ENCODE data around the gene DKK2.
"Not testable (repeated sequence)": the region's sequence is repeated elsewhere in the genome, so short reads cannot be mapped to it uniquely, and the experiment has no call there.

DKK2 gene

GRCh38 chr4:106929248-106929647 is 106.9 kb downstream of the DKK2 start:
- no peak for DNase-seq
- Histone ChIP-seq H3K27ac (no peak overlapping the region), H3K4me3 (ENCODE audit: low read depth, low read length) (no peak overlapping the region), H3K36me3 (no peaks in the 10 kb centered on the region), H3K27me3 (ENCODE audit: insufficient read depth, low read depth, severe bottlenecking) (no peaks in the 10 kb centered on the region), H3K9me3 (ENCODE audit: severe bottlenecking) (no peaks in the 10 kb centered on the region)
- TF ChIP-seq, protein P1, sequence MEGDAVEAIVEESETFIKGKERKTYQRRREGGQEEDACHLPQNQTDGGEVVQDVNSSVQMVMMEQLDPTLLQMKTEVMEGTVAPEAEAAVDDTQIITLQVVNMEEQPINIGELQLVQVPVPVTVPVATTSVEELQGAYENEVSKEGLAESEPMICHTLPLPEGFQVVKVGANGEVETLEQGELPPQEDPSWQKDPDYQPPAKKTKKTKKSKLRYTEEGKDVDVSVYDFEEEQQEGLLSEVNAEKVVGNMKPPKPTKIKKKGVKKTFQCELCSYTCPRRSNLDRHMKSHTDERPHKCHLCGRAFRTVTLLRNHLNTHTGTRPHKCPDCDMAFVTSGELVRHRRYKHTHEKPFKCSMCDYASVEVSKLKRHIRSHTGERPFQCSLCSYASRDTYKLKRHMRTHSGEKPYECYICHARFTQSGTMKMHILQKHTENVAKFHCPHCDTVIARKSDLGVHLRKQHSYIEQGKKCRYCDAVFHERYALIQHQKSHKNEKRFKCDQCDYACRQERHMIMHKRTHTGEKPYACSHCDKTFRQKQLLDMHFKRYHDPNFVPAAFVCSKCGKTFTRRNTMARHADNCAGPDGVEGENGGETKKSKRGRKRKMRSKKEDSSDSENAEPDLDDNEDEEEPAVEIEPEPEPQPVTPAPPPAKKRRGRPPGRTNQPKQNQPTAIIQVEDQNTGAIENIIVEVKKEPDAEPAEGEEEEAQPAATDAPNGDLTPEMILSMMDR (IDR thresholded peaks at IDR 0.05; ENCODE audit: low read depth, low read length): no peak

- DNase-seq: no peak
- no peaks in the 10 kb centered on the region for H3K36me3 ChIP-seq
- TF ChIP-seq, protein P1 (IDR thresholded peaks at IDR 0.05; ENCODE audit: low read depth, low read length): no peak
- no peaks in the 10 kb centered on the region for H3K9me3 ChIP-seq (ENCODE audit: severe bottlenecking)
- H3K27ac ChIP-seq: no peak overlapping the region
- no peaks in the 10 kb centered on the region for H3K27me3 ChIP-seq (ENCODE audit: insufficient read depth, low read depth, severe bottlenecking)
- H3K4me3 ChIP-seq (ENCODE audit: low read depth, low read length): no peak overlapping the region
Measured at GRCh38 chr4:106914223-106914622, 121.9 kb downstream of the DKK2 start.

GRCh38 chr4:106909486-106910188 is 126.5 kb downstream of the DKK2 start:
- Histone ChIP-seq H3K27ac (no peak overlapping the region), H3K27me3 (ENCODE audit: insufficient read depth, low read depth, severe bottlenecking) (no peaks in the 10 kb centered on the region), H3K4me3 (ENCODE audit: low read depth, low read length) (no peak overlapping the region), H3K36me3 (no peaks in the 10 kb centered on the region), H3K9me3 (ENCODE audit: severe bottlenecking) (no peaks in the 10 kb centered on the region)
- TF ChIP-seq, protein P1 (IDR thresholded peaks at IDR 0.05; ENCODE audit: low read depth, low read length): no peak
- no peak for DNase-seq

DNA sequence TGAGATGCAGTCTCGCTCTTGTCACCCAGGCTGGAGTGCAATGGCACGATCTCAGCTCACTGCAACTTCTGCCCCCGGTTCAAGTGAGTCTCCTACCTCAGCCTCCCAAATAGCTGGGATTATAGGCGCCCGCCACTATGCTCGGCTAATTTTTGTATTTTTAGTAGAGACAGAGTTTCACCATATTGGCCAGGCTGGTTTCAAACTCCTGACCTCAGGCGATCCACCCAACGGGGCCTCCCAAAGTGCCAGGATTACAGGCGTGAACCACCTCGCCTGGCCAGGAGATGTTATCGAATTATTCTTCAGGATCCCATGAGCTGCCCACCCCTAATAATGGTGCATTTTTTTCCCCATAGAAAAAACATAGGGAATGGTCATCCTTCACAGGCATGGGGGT is 128.1 kb downstream of the DKK2 start:
- H3K9me3 ChIP-seq (ENCODE audit: severe bottlenecking); DNase-seq; H3K36me3 ChIP-seq; H3K27ac ChIP-seq; H3K4me3 ChIP-seq (ENCODE audit: low read depth, low read length); H3K27me3 ChIP-seq (ENCODE audit: insufficient read depth, low read depth, severe bottlenecking): not testable (repeated sequence)

GRCh38 chr4:106907216-106907615 is 128.9 kb downstream of the DKK2 start:
- TF ChIP-seq, protein P1 (IDR thresholded peaks at IDR 0.05; ENCODE audit: low read depth, low read length): no peak
- Histone ChIP-seq H3K4me3 (ENCODE audit: low read depth, low read length) (no peak overlapping the region), H3K9me3 (ENCODE audit: severe bottlenecking) (peaks cover 3% of the 10 kb centered on the region), H3K27me3 (ENCODE audit: insufficient read depth, low read depth, severe bottlenecking) (no peaks in the 10 kb centered on the region), H3K36me3 (no peaks in the 10 kb centered on the region), H3K27ac (no peak overlapping the region)
- DNase-seq: no peak

GRCh38 chr4:106906728-106907127 is 129.4 kb downstream of the DKK2 start:
- H3K4me3 ChIP-seq (ENCODE audit: low read depth, low read length): no peak overlapping the region
- H3K27me3 ChIP-seq (ENCODE audit: insufficient read depth, low read depth, severe bottlenecking): no peaks in the 10 kb centered on the region
- DNase-seq: no peak
- H3K36me3 ChIP-seq: no peaks in the 10 kb centered on the region
- H3K9me3 ChIP-seq (ENCODE audit: severe bottlenecking): peaks cover 3% of the 10 kb centered on the region
- TF ChIP-seq, protein P1 (IDR thresholded peaks at IDR 0.05; ENCODE audit: low read depth, low read length): no peak
- H3K27ac ChIP-seq: no peak overlapping the region

Measured in WERI-Rb-1 (cell line).